AG04450 (cell line): Measurements from ENCODE around the gene PGR. TPM values are rescaled to one million over a fixed set of nuclear protein-coding genes. Genes with fewer than 3 reads are reported as not detected.

Source experiments
- CTCF ChIA-PET: fragments of 300-600, 350-600 bp; formaldehyde crosslinking; extraction: SDS; loops from one replicate; lab custom pipeline; 2022; ENCODE audit warnings: antibody characterized with exemption, inconsistent platforms; lab: Charles Lee
- POLR2A ChIA-PET: fragments of 350-600 bp; formaldehyde crosslinking; extraction: SDS; loops from one replicate; lab custom pipeline; 2021; ENCODE audit warnings: antibody characterized with exemption, inconsistent platforms; lab: Yijun Ruan, JAX
- DNase-seq: peaks from one replicate; pipeline ENCODE4 v3.0.0-alpha.2; 2011; ENCODE audit warnings: low read depth, low spot score
- H3K27ac ChIP-seq: one replicate; pipeline ENCODE4 v1.5.1; 2012; ENCODE audit warnings: low read depth, low read length, control low read depth
- H3K27me3 ChIP-seq: one replicate; pipeline ENCODE4 v1.6.0; 2012; ENCODE audit warnings: low read length; ENCODE audit not compliant: control insufficient read depth, insufficient read depth
- H3K4me3 ChIP-seq: 2 replicates; pipeline ENCODE4 v1.5.1; 2011; ENCODE audit warnings: mild to moderate bottlenecking, low read depth, low read length, control low read depth
- H3K9me3 ChIP-seq: 2 replicates; pipeline ENCODE4 v1.5.1; 2012; ENCODE audit warnings: low read length; ENCODE audit not compliant: control insufficient read depth, insufficient read depth
- polyA plus RNA-seq: library from polyadenylated mRNA; depleted of rRNA; stranded (reverse); fragments of >200 nt; gene quantifications from 2 replicates; pipeline ENCODE4 v1.2.3, GENCODE V29; 2011
- TF ChIP-seq, protein P1 (sequence below): IDR thresholded peaks from 2 replicates; pipeline ENCODE4 v1.5.1; 2011; ENCODE audit warnings: low read depth, low read length, control low read depth, inconsistent platforms

PGR gene
- polyA plus RNA-seq, 1 experiment, result not detected

DNA sequence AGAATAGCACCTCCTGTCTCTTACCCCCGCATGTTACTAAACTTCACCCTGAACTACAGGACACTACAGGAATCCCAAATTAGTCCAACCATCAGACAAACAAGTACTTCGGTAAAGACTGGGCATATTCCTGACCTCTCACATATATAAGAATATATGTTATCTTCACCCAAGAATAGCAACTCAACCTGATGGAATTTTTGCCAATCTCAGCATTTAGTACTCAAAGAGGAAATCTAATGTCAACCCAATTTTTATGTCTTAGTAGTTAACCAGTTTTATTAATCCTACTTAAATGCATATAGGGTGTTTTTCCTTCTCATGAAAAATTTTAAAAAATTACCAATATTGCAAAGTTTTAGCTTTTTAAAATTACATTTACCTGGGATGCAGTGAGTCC is 26.2 kb downstream of the PGR start:
- no peak overlapping the region for H3K4me3 ChIP-seq
- H3K27me3 ChIP-seq, result no peaks in the 10 kb centered on the region
- no peak for DNase-seq
- TF ChIP-seq, protein P1, sequence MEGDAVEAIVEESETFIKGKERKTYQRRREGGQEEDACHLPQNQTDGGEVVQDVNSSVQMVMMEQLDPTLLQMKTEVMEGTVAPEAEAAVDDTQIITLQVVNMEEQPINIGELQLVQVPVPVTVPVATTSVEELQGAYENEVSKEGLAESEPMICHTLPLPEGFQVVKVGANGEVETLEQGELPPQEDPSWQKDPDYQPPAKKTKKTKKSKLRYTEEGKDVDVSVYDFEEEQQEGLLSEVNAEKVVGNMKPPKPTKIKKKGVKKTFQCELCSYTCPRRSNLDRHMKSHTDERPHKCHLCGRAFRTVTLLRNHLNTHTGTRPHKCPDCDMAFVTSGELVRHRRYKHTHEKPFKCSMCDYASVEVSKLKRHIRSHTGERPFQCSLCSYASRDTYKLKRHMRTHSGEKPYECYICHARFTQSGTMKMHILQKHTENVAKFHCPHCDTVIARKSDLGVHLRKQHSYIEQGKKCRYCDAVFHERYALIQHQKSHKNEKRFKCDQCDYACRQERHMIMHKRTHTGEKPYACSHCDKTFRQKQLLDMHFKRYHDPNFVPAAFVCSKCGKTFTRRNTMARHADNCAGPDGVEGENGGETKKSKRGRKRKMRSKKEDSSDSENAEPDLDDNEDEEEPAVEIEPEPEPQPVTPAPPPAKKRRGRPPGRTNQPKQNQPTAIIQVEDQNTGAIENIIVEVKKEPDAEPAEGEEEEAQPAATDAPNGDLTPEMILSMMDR, result no peak
- no peak overlapping the region for H3K27ac ChIP-seq
- CTCF ChIA-PET, result no interaction called here
- H3K9me3 ChIP-seq, result no peaks in the 10 kb centered on the region
- POLR2A ChIA-PET, result no interaction called here

- no peak for DNase-seq
- ChIA-PET POLR2A (no interaction called here), CTCF (no interaction called here)
- H3K27ac ChIP-seq, result no peak overlapping the region
- no peak overlapping the region for H3K4me3 ChIP-seq
- no peaks in the 10 kb centered on the region for H3K27me3 ChIP-seq
- H3K9me3 ChIP-seq, result no peaks in the 10 kb centered on the region
- TF ChIP-seq, protein P1, result no peak
Measured at GRCh38 chr11:101100601-101101000, 29.0 kb downstream of the PGR start.

DNA sequence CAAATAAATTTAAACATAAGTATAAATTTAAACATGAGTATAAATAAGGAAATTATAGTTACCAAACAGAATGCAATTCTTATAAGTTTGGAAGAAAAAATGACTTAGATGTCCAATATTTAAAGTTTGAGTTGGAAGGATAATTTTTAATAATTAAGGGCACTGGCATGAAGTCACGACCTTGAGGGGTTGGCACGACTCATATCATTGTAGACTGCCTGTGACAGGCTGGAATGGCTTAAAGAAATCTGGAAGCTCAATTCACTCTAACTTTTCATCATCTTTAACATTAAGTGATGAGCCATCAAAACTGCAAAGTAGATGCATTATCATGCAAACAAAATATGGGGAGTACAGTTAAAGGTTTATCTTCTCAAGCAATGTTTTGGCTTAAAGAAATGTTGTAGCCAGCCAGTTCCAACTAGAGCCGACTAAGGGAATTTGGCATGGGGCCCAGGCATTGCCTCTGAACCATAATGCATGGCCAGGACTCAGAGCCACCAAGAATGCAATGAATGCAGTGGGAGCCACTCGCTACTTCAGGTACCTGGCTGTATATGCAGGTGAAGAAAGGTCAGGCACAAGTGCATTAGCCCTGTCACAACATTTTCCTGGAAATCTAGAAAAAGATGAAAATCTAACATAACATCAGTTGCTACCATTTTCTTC is 33.4 kb downstream of the PGR start:
- no peak for DNase-seq
- TF ChIP-seq, protein P1, result no peak

DNA sequence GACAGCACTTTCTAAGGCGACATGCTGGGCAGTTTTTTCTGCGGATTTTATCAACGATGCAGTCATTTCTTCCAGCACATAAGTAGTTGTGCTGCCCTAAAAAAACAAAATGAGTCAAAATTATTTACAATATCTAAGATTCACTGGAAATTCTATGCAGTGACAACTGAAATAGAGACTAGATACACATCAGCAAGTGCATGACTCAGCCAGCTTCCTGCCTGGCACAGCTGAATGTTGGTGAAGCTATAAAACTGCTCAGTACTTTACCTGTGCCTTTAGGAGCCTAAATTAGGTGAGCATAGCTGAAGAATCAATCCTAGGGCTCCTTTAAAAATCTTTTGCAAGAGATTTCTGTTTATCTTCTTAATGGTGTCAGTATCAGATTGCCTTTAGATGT is 37.8 kb downstream of the PGR start:
- TF ChIP-seq, protein P1, result no peak
- POLR2A ChIA-PET, result no interaction called here
- Histone ChIP-seq H3K27me3 (no peaks in the 10 kb centered on the region), H3K9me3 (no peaks in the 10 kb centered on the region), H3K27ac (no peak overlapping the region), H3K4me3 (no peak overlapping the region)
- CTCF ChIA-PET, result no interaction called here
- no peak for DNase-seq

More for the DNA sequence above, 33.4 kb downstream of the PGR start:
- Histone ChIP-seq H3K4me3 (no peak overlapping the region), H3K27ac (no peak overlapping the region), H3K27me3 (no peaks in the 10 kb centered on the region), H3K9me3 (no peaks in the 10 kb centered on the region)
- CTCF ChIA-PET, result no interaction called here
- POLR2A ChIA-PET, result no interaction called here

GRCh38 chr11:101090679-101091270 is 38.8 kb downstream of the PGR start:
- Histone ChIP-seq H3K27me3 (no peaks in the 10 kb centered on the region), H3K9me3 (no peaks in the 10 kb centered on the region), H3K27ac (no peak overlapping the region), H3K4me3 (no peak overlapping the region)
- TF ChIP-seq, protein P1, result no peak
- ChIA-PET POLR2A (no interaction called here), CTCF (no interaction called here)
- no peak for DNase-seq
